GM23248 (cell line): ENCODE measurements around the gene BAHD1.

ENCODE experiments used
- EZH2 ChIP-seq: fragments of 200-600 bp; sonication (generic); IDR thresholded peaks from 2 replicates; pipeline ENCODE4 v1.6.1; 2018; ENCODE audit warnings: antibody characterized with exemption, mild to moderate bottlenecking; ENCODE audit not compliant: insufficient read depth, poor library complexity, severe bottlenecking
- EZH2phosphoT487 ChIP-seq: fragments of 200-600 bp; sonication (generic); IDR thresholded peaks from 2 replicates; pipeline ENCODE4 v1.6.1; 2018; ENCODE audit warnings: antibody characterized with exemption, moderate library complexity, mild to moderate bottlenecking, low read depth; ENCODE audit not compliant: insufficient read depth

- no peak for TF ChIP-seq EZH2
- TF ChIP-seq EZH2phosphoT487: no peak
Observed at GRCh38 chr15:40472171-40472727, 31.5 kb downstream of the BAHD1 start.
